HCT116 (cell line): ENCODE measurements around the gene AGPAT2. TPM values are rescaled to one million over a fixed set of nuclear protein-coding genes. Genes with fewer than 3 reads are reported as not detected.

Source experiments
- ATAC-seq: fragments of 200-7000 bp; cut with Tn5 transposase; 2 replicates; pipeline ENCODE4 v1.9.1; 2020; ENCODE audit warnings: mild to moderate bottlenecking, moderate library complexity
- BruUV-seq: library from RNA; stranded (reverse); fragments of 400-500 nt; replicated peaks from 2 replicates; lab custom pipeline; 2021; lab: Mats Ljungman, UMichigan
- CTCF ChIA-PET: fragments of 300-600 bp; sonication (Branson Sonifier 250); formaldehyde crosslinking; loops from one replicate; lab custom pipeline; 2021; ENCODE audit warnings: antibody characterized with exemption; lab: Charles Lee
- POLR2A ChIA-PET: fragments of 300-600, 350-600 bp; sonication (Branson Sonifier 250); formaldehyde crosslinking; loops from one replicate; lab custom pipeline; 2021; ENCODE audit warnings: antibody characterized with exemption; lab: Charles Lee
- RAD21 ChIA-PET, 2 experiments: fragments of 300-600 bp; sonication (Branson Sonifier 250); formaldehyde crosslinking; loops; one replicate each; lab custom pipeline; 2023; ENCODE audit warnings: low total read pairs in 2 of 2; ENCODE audit not compliant: uncharacterized antibody in 2 of 2, unreplicated experiment in 2 of 2, low non-redundant PET in 1 of 2; lab: Charles Lee
- DNase-seq: peaks from one replicate; pipeline ENCODE4 v3.0.0-alpha.2; 2010; ENCODE audit warnings: low read depth, low spot score
- H2AFZ ChIP-seq: fragments of 200-600 bp; shearing (Covaris generic), sonication (generic); 2 replicates; pipeline ENCODE4 v1.6.1; 2017; ENCODE audit warnings: low read depth, mixed run types, mixed read lengths, antibody characterized with exemption, low read length; ENCODE audit not compliant: poor library complexity, severe bottlenecking
- H3K27ac ChIP-seq: 2 replicates; pipeline ENCODE4 v1.5.1; 2012; ENCODE audit warnings: low read depth, low read length
- H3K27me3 ChIP-seq: fragments of 200-600 bp; sonication (generic); 2 replicates; pipeline ENCODE4 v1.6.1; 2016; ENCODE audit warnings: mixed run types, low read length, mixed read lengths; ENCODE audit not compliant: insufficient read depth
- H3K36me3 ChIP-seq, 2 experiments: fragments of 200-500 bp in 1 of 2; fragments of 200-600 bp in 1 of 2; sonication (Bioruptor generic) in 1 of 2; sonication (generic) in 1 of 2; 2 replicates each; pipeline versions ENCODE4 v1.5.1 to v1.6.1; 2014 to 2016; ENCODE audit warnings: low read length in 2 of 2, inconsistent platforms in 1 of 2, mixed read lengths in 1 of 2, mixed run types in 1 of 2; ENCODE audit not compliant: insufficient read depth in 2 of 2, control insufficient read depth in 1 of 2
- H3K4me1 ChIP-seq, 2 experiments: fragments of 200-600 bp in 1 of 2; sonication (generic) in 1 of 2; 2 replicates each; pipeline versions ENCODE4 v1.5.1 to v1.6.1; 2012 to 2017; ENCODE audit warnings: low read length in 2 of 2, inconsistent platforms in 1 of 2, mild to moderate bottlenecking in 1 of 2, mixed read lengths in 1 of 2, mixed run types in 1 of 2, moderate library complexity in 1 of 2; ENCODE audit not compliant: insufficient read depth in 2 of 2, control insufficient read depth in 1 of 2
- H3K4me2 ChIP-seq: fragments of 200-600 bp; sonication (generic); 2 replicates; pipeline ENCODE4 v1.6.1; 2017; ENCODE audit warnings: mixed run types, low read length, mixed read lengths
- H3K4me3 ChIP-seq, 2 experiments: fragments of 200-600 bp in 1 of 2; sonication (generic) in 1 of 2; replicated peaks in 1 of 2; 2 replicates each; pipeline ENCODE4 v1.5.1; 2011 to 2016; ENCODE audit warnings: low read length in 2 of 2, control low read depth in 1 of 2, low read depth in 1 of 2, mild to moderate bottlenecking in 1 of 2, mixed read lengths in 1 of 2, mixed run types in 1 of 2
- H3K79me2 ChIP-seq: fragments of 200-600 bp; sonication (generic); 2 replicates; pipeline ENCODE4 v1.6.1; 2017; ENCODE audit warnings: mild to moderate bottlenecking, mixed run types, low read length, moderate library complexity, mixed read lengths; ENCODE audit not compliant: insufficient read depth
- H3K9ac ChIP-seq: fragments of 200-600 bp; sonication (generic); 2 replicates; pipeline ENCODE4 v1.6.1; 2016; ENCODE audit warnings: low read length, mixed read lengths
- H3K9me2 ChIP-seq: fragments of 200-600 bp; sonication (generic), shearing (Covaris generic); 2 replicates; pipeline ENCODE4 v1.6.1; 2017; ENCODE audit warnings: mixed run types, mild to moderate bottlenecking, moderate library complexity; ENCODE audit not compliant: insufficient read depth
- H3K9me3 ChIP-seq, 2 experiments: fragments of 200-500 bp in 1 of 2; fragments of 200-600 bp in 1 of 2; sonication (Bioruptor generic) in 1 of 2; sonication (generic) in 1 of 2; 2 replicates each; pipeline ENCODE4 v1.6.1; 2014 to 2017; ENCODE audit warnings: low read length in 2 of 2, mixed read lengths in 2 of 2, inconsistent platforms in 1 of 2, low read depth in 1 of 2, mild to moderate bottlenecking in 1 of 2, mixed run types in 1 of 2, moderate library complexity in 1 of 2; ENCODE audit not compliant: control insufficient read depth in 1 of 2, insufficient read depth in 1 of 2
- H4K20me1 ChIP-seq: fragments of 200-600 bp; sonication (generic), shearing (Covaris generic); 2 replicates; pipeline ENCODE4 v1.6.1; 2017; ENCODE audit warnings: mixed run types, mild to moderate bottlenecking, moderate library complexity; ENCODE audit not compliant: insufficient read depth
- CTCF ChIP-seq, 3 experiments: fragments of 200-600 bp in 1 of 3; sonication (generic) in 1 of 3; IDR thresholded peaks in 2 of 3; conservative IDR thresholded peaks in 1 of 3; 2 replicates each; pipeline ENCODE4 v1.5.1; 2012 to 2017; ENCODE audit warnings: low read depth in 2 of 3, low read length in 2 of 3, antibody characterized with exemption in 1 of 3, borderline replicate concordance in 1 of 3, control low read depth in 1 of 3, mild to moderate bottlenecking in 1 of 3, mixed read lengths in 1 of 3, mixed run types in 1 of 3, moderate library complexity in 1 of 3; ENCODE audit not compliant: insufficient read depth in 1 of 3
- EGR1 ChIP-seq: IDR thresholded peaks from 2 replicates; pipeline ENCODE4 v1.6.1; 2012; ENCODE audit warnings: low read depth
- FOSL1 ChIP-seq: IDR thresholded peaks from 2 replicates; pipeline ENCODE4 v1.6.1; 2012; ENCODE audit warnings: low read depth
- MAX ChIP-seq: IDR thresholded peaks from 2 replicates; pipeline ENCODE4 v1.6.1; 2012
- REST ChIP-seq: IDR thresholded peaks from 2 replicates; pipeline ENCODE4 v1.6.1; 2012; ENCODE audit warnings: low read depth
- YY1 ChIP-seq: IDR thresholded peaks from 2 replicates; pipeline ENCODE4 v1.6.1; 2011; ENCODE audit warnings: low read length, low read depth, moderate library complexity, mild to moderate bottlenecking; ENCODE audit not compliant: insufficient replicate concordance; ENCODE audit errors: extremely low read depth
- intact Hi-C: fragments of 100-400 bp; cut with micrococcal nuclease; formaldehyde crosslinking; loops from 2 replicates; pipeline ENCODE4 v1.10.0; 2022
- total RNA-seq: library from RNA; stranded (reverse); gene quantifications from one replicate; pipeline ENCODE4 v1.2.1, GENCODE V29; 2021; ENCODE audit not compliant: unreplicated experiment

The AGPAT2 gene
- total RNA-seq, 1 experiment from 2014 or later: 86.0 TPM

- H3K4me2 ChIP-seq: no peak overlapping the region
- peaks cover 15% of the 10 kb centered on the region for H3K79me2 ChIP-seq
- no peak overlapping the region for H2AFZ ChIP-seq
Measured at GRCh38 chr9:136674786-136675349, 12.4 kb downstream of the AGPAT2 start.

GRCh38 chr9:136673975-136674785 is 13.1 kb downstream of the AGPAT2 start:
- H3K79me2 ChIP-seq: peaks cover 8% of the 10 kb centered on the region; the same call in 1 of the 2 replicates
- H4K20me1 ChIP-seq: no peaks in the 10 kb centered on the region
- DNase-seq (no peak), ATAC-seq (no peak)
- ChIA-PET POLR2A (interaction anchor here (1.3 kb wide), 1 partner anchor 20 kb away, joined by 4 read pairs; no protein-coding TSS in a partner anchor), CTCF (no interaction called here), RAD21 (no interaction called here)
- H3K4me1 ChIP-seq: peaks cover 0 to 25% of the 10 kb centered on the region in 2 experiments; a peak in 2 of 4 replicates
- TF ChIP-seq YY1 (no peak), CTCF (IDR thresholded peaks at IDR 0.05 in 2 of 3, conservative IDR thresholded peaks at IDR 0.05 in 1 of 3; ENCODE audit: borderline replicate concordance in 1 of 3, insufficient read depth in 1 of 3, low read depth in 2 of 3, low read length in 2 of 3) (no peak), FOSL1 (no peak), REST (no peak), EGR1 (no peak)
- no peak overlapping the region; the same call in 1 of the 2 replicates for H3K27ac ChIP-seq
- H3K4me2 ChIP-seq: no peak overlapping the region
- H2AFZ ChIP-seq: no peak overlapping the region
- H3K27me3 ChIP-seq: no peaks in the 10 kb centered on the region
- no peaks in the 10 kb centered on the region for H3K9me2 ChIP-seq
- H3K9ac ChIP-seq: no peak overlapping the region
- H3K4me3 ChIP-seq: no peak overlapping the region
- intact Hi-C loops: no loop called here
- H3K36me3 ChIP-seq: peaks cover 0 to 7% of the 10 kb centered on the region in 2 experiments; a peak in 2 of 4 replicates
- no peaks in the 10 kb centered on the region for H3K9me3 ChIP-seq
- BruUV-seq: no TSS peak

More at GRCh38 chr9:136674786-136675349, 12.4 kb downstream of the AGPAT2 start:
- DNase-seq (no peak), ATAC-seq (no peak)
- no peak for TF ChIP-seq MAX
- no peaks in the 10 kb centered on the region for H4K20me1 ChIP-seq
- ChIA-PET CTCF (interaction anchor here (0.9 kb wide), 1 partner anchor 19 kb away, joined by 3 read pairs; no protein-coding TSS in a partner anchor), RAD21 (no interaction called here), POLR2A (interaction anchor here (1.3 kb wide), 1 partner anchor 19 kb away, joined by 4 read pairs; no protein-coding TSS in a partner anchor)
- peaks cover 0 to 7% of the 10 kb centered on the region in 2 experiments; a peak in 2 of 4 replicates for H3K36me3 ChIP-seq
- intact Hi-C loops: no loop called here
- no peaks in the 10 kb centered on the region for H3K27me3 ChIP-seq
- H3K9ac ChIP-seq: no peak overlapping the region
- H3K4me3 ChIP-seq: no peak overlapping the region
- no TSS peak for BruUV-seq
- peaks cover 0 to 23% of the 10 kb centered on the region in 2 experiments; a peak in 1 of 4 replicates for H3K4me1 ChIP-seq
- H3K9me2 ChIP-seq: no peaks in the 10 kb centered on the region
- H3K9me3 ChIP-seq: no peaks in the 10 kb centered on the region
- peak overlapping the region; percentile 24; the same call in 1 of the 2 replicates for H3K27ac ChIP-seq
